H1 (cell line): ENCODE results near the gene WDFY1. TPM values are rescaled to one million over a fixed set of nuclear protein-coding genes. Genes with fewer than 3 reads are reported as not detected.

Source experiments
- CTCF ChIA-PET: fragments of 300-600 bp; sonication (Branson Sonifier 250); formaldehyde crosslinking; loops from one replicate; lab custom pipeline; 2021; ENCODE audit not compliant: partially characterized antibody; lab: Charles Lee
- POLR2A ChIA-PET: fragments of 300-600 bp; sonication (Branson Sonifier 250); formaldehyde crosslinking; loops from one replicate; lab custom pipeline; 2021; ENCODE audit warnings: inconsistent platforms; ENCODE audit not compliant: partially characterized antibody; lab: Charles Lee
- DNase-seq, 2 experiments: peaks; one replicate each; pipeline versions ENCODE4 v3.0.0 to v3.0.0-alpha.2; 2010 to 2022; ENCODE audit warnings: low spot score in 2 of 2, low read depth in 1 of 2, mixed read lengths in 1 of 2
- FAIRE-seq: peaks from 2 replicates; lab custom pipeline; 2011; peaks lifted over from hg19 to GRCh38; lab: Jason Lieb, UNC
- H2AFZ ChIP-seq: 2 replicates; pipeline ENCODE4 v1.8.1; 2012; ENCODE audit warnings: low read length, inconsistent platforms
- H2AK5ac ChIP-seq: 2 replicates; pipeline ENCODE4 v1.6.1; 2013; ENCODE audit warnings: low read depth, low read length
- H2BK120ac ChIP-seq: replicated peaks from 2 replicates; pipeline ENCODE3; 2013; ENCODE audit warnings: low read depth, low read length, inconsistent platforms
- H2BK12ac ChIP-seq: 2 replicates; pipeline ENCODE4 v1.6.1; 2013; ENCODE audit warnings: low read depth, low read length
- H2BK15ac ChIP-seq: 2 replicates; pipeline ENCODE4 v1.6.1; 2013; ENCODE audit warnings: low read length
- H2BK20ac ChIP-seq: 2 replicates; pipeline ENCODE4 v1.6.1; 2013; ENCODE audit warnings: low read length
- H2BK5ac ChIP-seq: 2 replicates; pipeline ENCODE4 v1.6.1; 2013; ENCODE audit warnings: low read depth, low read length
- H3K14ac ChIP-seq: 2 replicates; pipeline ENCODE4 v1.6.1; 2013; ENCODE audit warnings: inconsistent platforms; ENCODE audit not compliant: insufficient read length
- H3K18ac ChIP-seq: 2 replicates; pipeline ENCODE4 v1.6.1; 2013; ENCODE audit warnings: low read length; ENCODE audit errors: extremely low read depth
- H3K23ac ChIP-seq: 2 replicates; pipeline ENCODE4 v1.6.1; 2013; ENCODE audit warnings: inconsistent platforms; ENCODE audit not compliant: insufficient read length
- H3K23me2 ChIP-seq: 2 replicates; pipeline ENCODE4 v1.6.1; 2013; ENCODE audit warnings: low read depth, low read length
- H3K27ac ChIP-seq: 2 replicates; pipeline ENCODE4 v1.6.1; 2011; ENCODE audit warnings: low read depth, low read length, inconsistent platforms
- H3K27me3 ChIP-seq, 4 experiments: replicated peaks in 1 of 4; 1 replicate in 1 of 4; 2 replicates in 3 of 4; pipeline versions ENCODE4 v1.6.1 to v1.8.1; 2011 to 2013; ENCODE audit warnings: low read length in 3 of 4, mild to moderate bottlenecking in 3 of 4, inconsistent platforms in 2 of 4, mixed read lengths in 2 of 4, moderate library complexity in 1 of 4; ENCODE audit not compliant: control insufficient read depth in 3 of 4, insufficient read depth in 3 of 4; ENCODE audit errors: extremely low read depth in 1 of 4
- H3K36me3 ChIP-seq, 4 experiments: 2 replicates each; pipeline versions ENCODE4 v1.6.1 to v1.8.1; 2011 to 2013; ENCODE audit warnings: mild to moderate bottlenecking in 4 of 4, low read length in 3 of 4, moderate library complexity in 2 of 4, control low read depth in 1 of 4, inconsistent platforms in 1 of 4; ENCODE audit not compliant: insufficient read depth in 4 of 4, control insufficient read depth in 2 of 4
- H3K4ac ChIP-seq: replicated peaks from 2 replicates; pipeline ENCODE3; 2013; ENCODE audit warnings: low read length, low read depth, mixed read lengths, inconsistent platforms; ENCODE audit not compliant: insufficient read length
- H3K4me1 ChIP-seq, 4 experiments: replicated peaks in 1 of 4; 1 replicate in 1 of 4; 2 replicates in 3 of 4; pipeline versions ENCODE4 v1.6.1 to v1.8.1; 2011 to 2013; ENCODE audit warnings: low read length in 3 of 4, inconsistent platforms in 2 of 4, mixed read lengths in 1 of 4; ENCODE audit not compliant: insufficient read depth in 4 of 4, control insufficient read depth in 3 of 4
- H3K4me2 ChIP-seq, 2 experiments: 2 replicates each; pipeline versions ENCODE4 v1.6.1 to v1.8.1; 2011 to 2013; ENCODE audit warnings: low read depth in 2 of 2, low read length in 2 of 2, control low read depth in 1 of 2, inconsistent platforms in 1 of 2, mild to moderate bottlenecking in 1 of 2; ENCODE audit not compliant: insufficient read depth in 1 of 2
- H3K4me3 ChIP-seq, 4 experiments: fragments of 200-600, 300-600 bp in 1 of 4; sonication (generic), shearing (Covaris generic), sonication (Bioruptor Twin) in 1 of 4; 2 replicates each; pipeline versions ENCODE4 v1.5.1 to v1.8.1; 2011 to 2016; ENCODE audit warnings: low read length in 4 of 4, low read depth in 3 of 4, control low read depth in 2 of 4, inconsistent platforms in 2 of 4, mild to moderate bottlenecking in 2 of 4, mixed read lengths in 1 of 4, moderate library complexity in 1 of 4; ENCODE audit not compliant: insufficient read depth in 2 of 4; ENCODE audit errors: extremely low read depth in 1 of 4
- H3K56ac ChIP-seq: replicated peaks from 2 replicates; pipeline ENCODE3; 2013; ENCODE audit warnings: low read depth, mild to moderate bottlenecking, mixed read lengths, low read length, inconsistent platforms; ENCODE audit not compliant: insufficient read length
- H3K79me1 ChIP-seq: 2 replicates; pipeline ENCODE4 v1.6.1; 2013; ENCODE audit warnings: low read depth, low read length, control low read depth
- H3K79me2 ChIP-seq, 2 experiments: 2 replicates each; pipeline versions ENCODE4 v1.6.1 to v1.8.1; 2012 to 2013; ENCODE audit warnings: low read length in 2 of 2, mild to moderate bottlenecking in 2 of 2, inconsistent platforms in 1 of 2; ENCODE audit not compliant: insufficient read depth in 2 of 2, control insufficient read depth in 1 of 2
- H3K9ac ChIP-seq, 4 experiments: replicated peaks in 1 of 4; 1 replicate in 1 of 4; 2 replicates in 3 of 4; pipeline versions ENCODE4 v1.6.1 to v1.8.1; 2011 to 2013; ENCODE audit warnings: low read depth in 3 of 4, low read length in 3 of 4, control low read depth in 2 of 4, mild to moderate bottlenecking in 2 of 4, moderate library complexity in 2 of 4, inconsistent platforms in 1 of 4; ENCODE audit errors: extremely low read depth in 1 of 4
- H3K9me3 ChIP-seq, 2 experiments: 2 replicates each; pipeline versions ENCODE4 v1.6.1 to v1.8.1; 2012 to 2013; ENCODE audit warnings: mild to moderate bottlenecking in 2 of 2, moderate library complexity in 2 of 2, control low read depth in 1 of 2, inconsistent platforms in 1 of 2, low read depth in 1 of 2, low read length in 1 of 2, mixed read lengths in 1 of 2; ENCODE audit not compliant: insufficient read depth in 2 of 2
- H4K20me1 ChIP-seq, 2 experiments: replicated peaks in 1 of 2; 2 replicates each; pipeline versions ENCODE3 to v1.8.1; 2011 to 2013; ENCODE audit warnings: inconsistent platforms in 2 of 2, low read length in 2 of 2, mild to moderate bottlenecking in 1 of 2; ENCODE audit not compliant: insufficient read depth in 2 of 2, control insufficient read depth in 1 of 2
- H4K5ac ChIP-seq: 2 replicates; pipeline ENCODE4 v1.6.1; 2013; ENCODE audit warnings: low read length, low read depth, mixed read lengths, inconsistent platforms; ENCODE audit not compliant: insufficient read length
- H4K8ac ChIP-seq: 2 replicates; pipeline ENCODE4 v1.8.0; 2013; ENCODE audit warnings: mild to moderate bottlenecking, moderate library complexity, low read length, inconsistent platforms; ENCODE audit not compliant: insufficient read depth; ENCODE audit errors: extremely low read depth
- H4K91ac ChIP-seq: replicated peaks from 2 replicates; pipeline ENCODE3; 2013; ENCODE audit warnings: low read length, mixed read lengths, inconsistent platforms; ENCODE audit not compliant: insufficient read length
- ATF2 ChIP-seq: IDR thresholded peaks from 2 replicates; pipeline ENCODE4 v1.6.1; 2012; ENCODE audit warnings: low read length, inconsistent platforms
- BCL11A ChIP-seq, 2 experiments: IDR thresholded peaks; one replicate each; pipeline ENCODE4 v1.6.1; 2011; ENCODE audit warnings: low read depth in 2 of 2, low read length in 2 of 2, mild to moderate bottlenecking in 2 of 2
- EP300 ChIP-seq, 2 experiments: IDR thresholded peaks; 1 replicate in 1 of 2; 2 replicates in 1 of 2; pipeline ENCODE4 v1.6.1; 2011 to 2012; ENCODE audit warnings: low read depth in 2 of 2, low read length in 2 of 2, mild to moderate bottlenecking in 2 of 2, borderline replicate concordance in 1 of 2, inconsistent platforms in 1 of 2, moderate library complexity in 1 of 2
- FOSL1 ChIP-seq: IDR thresholded peaks from 2 replicates; pipeline ENCODE4 v1.6.1; 2011; ENCODE audit warnings: mild to moderate bottlenecking, low read depth, low read length, moderate library complexity; ENCODE audit not compliant: insufficient read depth
- KDM1A ChIP-seq: fragments of 200-600, 300-600 bp; sonication (generic); IDR thresholded peaks from 2 replicates; pipeline ENCODE4 v1.7.1; 2016; ENCODE audit warnings: mild to moderate bottlenecking, low read length, borderline replicate concordance
- KDM5A ChIP-seq: fragments of 200-600 bp; IDR thresholded peaks from 2 replicates; pipeline ENCODE4 v1.7.1; 2012; ENCODE audit warnings: mild to moderate bottlenecking, low read length, inconsistent platforms, mixed read lengths
- MAFK ChIP-seq: IDR thresholded peaks from 2 replicates; pipeline ENCODE4 v1.6.1; 2012; ENCODE audit warnings: low read depth, mild to moderate bottlenecking, improper control_type of control experiment, low read length
- TAF7 ChIP-seq: optimal IDR thresholded peaks from 2 replicates; pipeline ENCODE3; 2011; ENCODE audit warnings: low read depth, mild to moderate bottlenecking, inconsistent platforms, low read length, moderate library complexity, borderline replicate concordance
- WGBS, 2 experiments: shearing (Covaris generic) in 1 of 2; methylation state at CpG; one replicate each; pipeline versions ENCODE4 v1.1.6 to v1.1.7; 2013 to 2015; ENCODE audit warnings: low lambda C conversion rate in 2 of 2, mixed read lengths in 2 of 2, inconsistent platforms in 1 of 2, low coverage in 1 of 2, missing lambda C conversion rate in 1 of 2; ENCODE audit not compliant: insufficient replicate concordance in 2 of 2, insufficient coverage in 1 of 2, insufficient read length in 1 of 2; ENCODE audit errors: extremely low coverage in 1 of 2, missing lambda C conversion rate in 1 of 2; 5-methylcytosine and 5-hydroxymethylcytosine counted together
- polyA plus RNA-seq, 7 experiments: library from polyadenylated mRNA; depleted of rRNA in 3 of 7; stranded (reverse) in 5 of 7; unstranded in 2 of 7; fragments of >200 nt in 5 of 7; fragments of 200-250 nt in 2 of 7; gene quantifications; 1 replicate in 5 of 7; 2 replicates in 1 of 7; 4 replicates in 1 of 7; pipeline versions ENCODE4 v1.2.1 to v1.2.3, GENCODE V29; 2011 to 2013; ENCODE audit warnings: missing spikeins in 2 of 7, mixed read lengths in 2 of 7
- total RNA-seq: library from RNA; stranded (reverse); fragmentation: NEBNext Ultra II Directional; extraction: Animal tissue kit (Norgen Biotek cat#: 25700); gene quantifications from 2 replicates; pipeline ENCODE4 v1.2.1, GENCODE V29; 2021

WDFY1 gene
- total and polyA plus RNA-seq, 2 of the 8 experiments (the other 6 are each of a cell fraction or from before 2014, with no cell fraction given), result 68.4 to 94.7 TPM

DNA sequence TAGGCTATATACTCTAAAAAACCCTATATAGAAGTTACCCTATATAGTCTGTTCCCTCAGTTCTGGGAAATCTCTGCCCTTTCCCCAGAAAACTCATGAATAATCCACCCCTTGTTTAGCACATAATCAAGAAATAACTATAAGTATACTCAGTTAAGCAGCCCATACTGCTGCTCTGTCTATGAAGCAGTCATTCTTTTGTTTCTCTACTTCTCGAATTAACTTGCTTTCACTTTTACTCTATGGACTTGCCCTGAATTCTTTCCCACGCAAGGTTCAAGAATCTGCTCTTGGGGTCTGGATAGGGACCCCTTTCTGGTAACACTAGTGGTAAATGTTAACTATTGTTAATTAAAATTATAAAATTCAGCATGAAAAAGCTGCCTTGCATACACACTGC lies 90.4 kb downstream of the WDFY1 start:
- no peak overlapping the region for H3K18ac ChIP-seq
- H3K4me1 ChIP-seq, result peaks cover 0 to 5% (median 0%) of the 10 kb centered on the region in 4 experiments; a peak in 1 of 7 replicates
- H3K27ac ChIP-seq, result no peak overlapping the region
- H3K14ac ChIP-seq, result no peak overlapping the region
- no peak overlapping the region for H2BK20ac ChIP-seq
- no peaks in the 10 kb centered on the region for H3K27me3 ChIP-seq
- no peak overlapping the region for H4K91ac ChIP-seq
- H3K36me3 ChIP-seq, result no peaks in the 10 kb centered on the region
- H2BK12ac ChIP-seq, result no peak overlapping the region
- no peaks in the 10 kb centered on the region for H3K23me2 ChIP-seq
- no peak overlapping the region for H2AFZ ChIP-seq
- no peak overlapping the region for H3K4me3 ChIP-seq
- no peak overlapping the region for H3K4ac ChIP-seq
- ChIA-PET POLR2A (no interaction called here), CTCF (no interaction called here)
- H4K8ac ChIP-seq, result no peak overlapping the region
- H3K56ac ChIP-seq, result no peak overlapping the region
- H4K5ac ChIP-seq, result no peak overlapping the region
- no peaks in the 10 kb centered on the region for H3K79me1 ChIP-seq
- no peaks in the 10 kb centered on the region for H3K79me2 ChIP-seq
- H2BK120ac ChIP-seq, result no peak overlapping the region
- H2BK5ac ChIP-seq, result no peak overlapping the region
- H4K20me1 ChIP-seq, result peaks cover 0 to 1% of the 10 kb centered on the region in 2 experiments
- TF ChIP-seq TAF7, result no peak
- no peak for TF ChIP-seq MAFK
- TF ChIP-seq KDM1A, result no peak
- TF ChIP-seq EP300 (IDR thresholded peaks at IDR 0.05; ENCODE audit: borderline replicate concordance in 1 of 2, low read depth in 2 of 2, low read length in 2 of 2), result no peak
- TF ChIP-seq FOSL1, result no peak
- no peak for TF ChIP-seq KDM5A
- no peak for TF ChIP-seq BCL11A (IDR thresholded peaks at IDR 0.05; ENCODE audit: low read depth in 2 of 2, low read length in 2 of 2)
- TF ChIP-seq ATF2, result no peak
- H3K9ac ChIP-seq, result no peak overlapping the region
- no peak for FAIRE-seq
- no peaks in the 10 kb centered on the region for H3K9me3 ChIP-seq
- H3K23ac ChIP-seq, result no peak overlapping the region
- no peak overlapping the region for H2AK5ac ChIP-seq
- 73% methylated on average over 2 of the region's 2 CpGs; no CpG with 5 or more reads in 1 of the 2 experiments for WGBS, 2 experiments
- DNase-seq, result no peak
- no peak overlapping the region for H2BK15ac ChIP-seq
- H3K4me2 ChIP-seq, result no peak overlapping the region
